CD4-positive, CD25-positive, alpha-beta regulatory T cell (primary cell): ENCODE data around the gene HTRA1. TPM values are rescaled to one million over a fixed set of nuclear protein-coding genes. Genes with fewer than 3 reads are reported as not detected.

Source experiments
- ATAC-seq, 2 donors: fragments of 150-1000 bp; cut with Tn5 transposase; one replicate each; pipeline ENCODE4 v1.10.0; 2021; ENCODE audit warnings: low read depth in 2 of 2, moderate number of reproducible peaks in 2 of 2, moderate library complexity in 1 of 2
- DNase-seq, 3 donors: peaks; one replicate each; pipeline versions ENCODE4 v3.0.0 to v3.0.0-alpha.2; 2012 to 2022; ENCODE audit warnings: mixed read lengths in 1 of 3
- H3K27ac ChIP-seq: one replicate; pipeline ENCODE4 v1.7.0; 2013; ENCODE audit warnings: mild to moderate bottlenecking, low read length; ENCODE audit not compliant: insufficient read depth, poor library complexity, severe bottlenecking
- H3K27me3 ChIP-seq: one replicate; pipeline ENCODE4 v1.7.0; 2013; ENCODE audit warnings: low read length; ENCODE audit not compliant: control insufficient read depth, insufficient read depth
- H3K36me3 ChIP-seq: one replicate; pipeline ENCODE4 v1.7.0; 2013; ENCODE audit warnings: mild to moderate bottlenecking, low read length, moderate library complexity; ENCODE audit not compliant: control insufficient read depth, insufficient read depth
- H3K4me1 ChIP-seq: 2 replicates; pipeline ENCODE4 v1.7.0; 2013; ENCODE audit warnings: mild to moderate bottlenecking, low read length; ENCODE audit not compliant: insufficient read depth, control insufficient read depth, poor library complexity, severe bottlenecking
- H3K4me3 ChIP-seq: one replicate; pipeline ENCODE4 v1.7.0; 2013; ENCODE audit warnings: low read depth, mild to moderate bottlenecking, low read length, moderate library complexity
- H3K9me3 ChIP-seq, 2 experiments: 1 replicate in 1 of 2; 2 replicates in 1 of 2; pipeline ENCODE4 v1.7.0; 2013; ENCODE audit warnings: low read length in 2 of 2, mild to moderate bottlenecking in 1 of 2, moderate library complexity in 1 of 2; ENCODE audit not compliant: control insufficient read depth in 2 of 2
- H3K27ac Mint-ChIP-seq, 3 donors: one replicate each; pipeline ENCODE4 v1.8.0; 2020 to 2022; ENCODE audit warnings: mild to moderate bottlenecking in 3 of 3, mixed read lengths in 3 of 3, moderate library complexity in 2 of 3
- H3K27me3 Mint-ChIP-seq: one replicate; pipeline ENCODE4 v1.8.0; 2022; ENCODE audit warnings: mild to moderate bottlenecking, mixed read lengths
- H3K36me3 Mint-ChIP-seq: one replicate; pipeline ENCODE4 v1.8.0; 2020; ENCODE audit warnings: mixed read lengths
- H3K4me1 Mint-ChIP-seq, 4 donors: one replicate each; pipeline ENCODE4 v1.8.0; 2020 to 2022; ENCODE audit warnings: mixed read lengths in 4 of 4, mild to moderate bottlenecking in 1 of 4
- H3K4me3 Mint-ChIP-seq, 4 donors: one replicate each; pipeline ENCODE4 v1.8.0; 2020 to 2022; ENCODE audit warnings: mild to moderate bottlenecking in 4 of 4, mixed read lengths in 4 of 4, moderate library complexity in 3 of 4
- H3K9me3 Mint-ChIP-seq, 7 donors: one replicate each; pipeline ENCODE4 v1.8.0; 2020 to 2022; ENCODE audit warnings: mixed read lengths in 7 of 7, mild to moderate bottlenecking in 3 of 7, moderate library complexity in 2 of 7
- polyA plus RNA-seq, 4 donors: library from polyadenylated mRNA; unstranded; fragments of 300-500 nt; fragmentation: Illumina TruSeq; gene quantifications; one replicate each; pipeline ENCODE4 v1.2.3, GENCODE V29; 2021
- total RNA-seq: library from RNA; stranded (reverse); gene quantifications from one replicate; pipeline ENCODE4 v1.2.3, GENCODE V29; 2022

The HTRA1 gene
- total and polyA plus RNA-seq, 5 donors from 2014 or later = not detected

DNA sequence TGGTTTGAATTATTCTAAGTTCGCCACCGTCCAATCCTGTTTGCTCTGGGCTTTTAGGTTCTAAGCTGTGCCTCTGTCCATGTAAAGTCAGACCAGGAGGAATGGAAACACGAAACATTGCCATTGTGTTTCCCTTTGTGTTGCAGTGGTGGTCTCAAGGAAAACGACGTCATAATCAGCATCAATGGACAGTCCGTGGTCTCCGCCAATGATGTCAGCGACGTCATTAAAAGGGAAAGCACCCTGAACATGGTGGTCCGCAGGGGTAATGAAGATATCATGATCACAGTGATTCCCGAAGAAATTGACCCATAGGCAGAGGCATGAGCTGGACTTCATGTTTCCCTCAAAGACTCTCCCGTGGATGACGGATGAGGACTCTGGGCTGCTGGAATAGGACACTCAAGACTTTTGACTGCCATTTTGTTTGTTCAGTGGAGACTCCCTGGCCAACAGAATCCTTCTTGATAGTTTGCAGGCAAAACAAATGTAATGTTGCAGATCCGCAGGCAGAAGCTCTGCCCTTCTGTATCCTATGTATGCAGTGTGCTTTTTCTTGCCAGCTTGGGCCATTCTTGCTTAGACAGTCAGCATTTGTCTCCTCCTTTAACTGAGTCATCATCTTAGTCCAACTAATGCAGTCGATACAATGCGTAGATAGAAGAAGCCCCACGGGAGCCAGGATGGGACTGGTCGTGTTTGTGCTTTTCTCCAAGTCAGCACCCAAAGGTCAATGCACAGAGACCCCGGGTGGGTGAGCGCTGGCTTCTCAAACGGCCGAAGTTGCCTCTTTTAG is 52.9 kb downstream of the HTRA1 start:
- H3K9me3 Mint-ChIP-seq = no peaks in the 10 kb centered on the region
- H3K4me3 ChIP-seq = no peak overlapping the region
- ATAC-seq (no peak), DNase-seq (no peak)
- no peak overlapping the region for H3K4me3 Mint-ChIP-seq
- H3K36me3 Mint-ChIP-seq = peaks cover 4% of the 10 kb centered on the region
- no peak overlapping the region for H3K27ac ChIP-seq
- H3K27me3 Mint-ChIP-seq = no peaks in the 10 kb centered on the region
- H3K27ac Mint-ChIP-seq = peak overlapping the region in 1 of 3 donors; percentile 12
- H3K4me1 Mint-ChIP-seq = peaks cover 11 to 39% (median 28%) of the 10 kb centered on the region in 4 donors
- peaks cover 23% of the 10 kb centered on the region for H3K4me1 ChIP-seq
- H3K27me3 ChIP-seq = no peaks in the 10 kb centered on the region
- H3K9me3 ChIP-seq = no peaks in the 10 kb centered on the region
- no peaks in the 10 kb centered on the region for H3K36me3 ChIP-seq

DNA sequence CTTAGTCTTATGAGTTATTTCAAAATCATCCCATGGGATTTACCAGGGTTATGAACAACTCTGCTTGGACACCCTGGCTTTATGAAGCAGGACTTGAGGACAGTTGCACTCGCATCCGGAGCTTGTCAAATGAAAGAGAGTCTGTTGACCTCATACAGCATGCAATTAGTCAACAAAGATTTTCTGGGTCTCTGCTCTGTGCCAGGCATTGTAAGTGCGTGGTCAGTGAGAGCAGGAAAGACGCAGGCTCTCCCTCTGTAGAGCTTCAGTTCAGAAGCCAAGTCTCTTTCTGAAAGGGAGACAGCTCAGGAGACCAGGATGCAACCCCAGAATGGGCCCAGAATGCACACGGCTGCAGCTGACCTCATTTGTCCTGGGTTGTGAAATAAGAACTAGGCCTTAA is 53.7 kb downstream of the HTRA1 start:
- Histone ChIP-seq H3K27ac (no peak overlapping the region), H3K4me3 (no peak overlapping the region), H3K27me3 (no peaks in the 10 kb centered on the region), H3K9me3 (no peaks in the 10 kb centered on the region), H3K36me3 (no peaks in the 10 kb centered on the region), H3K4me1 (peaks cover 23% of the 10 kb centered on the region)
- DNase-seq (no peak), ATAC-seq (no peak)
- Mint-ChIP-seq H3K36me3 (peaks cover 4% of the 10 kb centered on the region), H3K9me3 (no peaks in the 10 kb centered on the region), H3K27ac (peak overlapping the region in 1 of 3 donors; percentile 32), H3K4me3 (no peak overlapping the region), H3K27me3 (no peaks in the 10 kb centered on the region), H3K4me1 (peaks cover 11 to 39% (median 28%) of the 10 kb centered on the region in 4 donors)

DNA sequence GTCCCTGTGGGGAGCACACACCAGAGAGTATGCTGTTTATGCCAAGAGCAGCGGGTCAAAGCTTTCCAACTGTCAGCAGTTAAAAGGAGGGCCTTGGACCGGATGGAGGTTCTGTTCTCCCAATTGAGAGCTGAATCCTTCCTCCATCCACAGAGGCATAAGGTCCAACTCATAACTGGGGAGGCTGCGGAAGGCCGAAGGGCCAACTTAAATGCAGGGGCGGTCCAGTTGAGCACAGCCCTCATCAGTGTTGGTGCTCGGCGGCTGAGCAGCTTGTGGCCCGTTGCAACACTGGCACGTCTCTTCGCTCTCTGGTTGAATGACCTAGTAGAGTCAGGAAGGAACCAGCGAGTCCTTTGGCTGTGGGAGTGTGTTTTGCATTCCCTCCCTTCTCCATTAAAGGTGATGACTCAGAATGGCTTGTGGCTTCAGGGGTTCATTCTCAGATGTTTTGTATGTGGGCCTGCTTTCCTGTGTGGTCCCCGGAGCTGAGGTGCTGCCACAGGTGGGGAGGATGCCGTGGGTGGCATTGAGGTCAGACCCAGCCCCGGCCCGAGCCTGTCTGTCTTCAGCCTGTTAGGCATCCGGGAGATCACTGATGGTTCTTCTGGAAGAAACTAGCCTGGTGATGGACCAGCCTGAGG is 54.4 kb downstream of the HTRA1 start:
- DNase-seq = peak in 2 of 3 donors; percentile 42 to 61
- H3K4me3 ChIP-seq = peak overlapping the region; percentile 41
- peaks cover 11 to 39% (median 26%) of the 10 kb centered on the region in 4 donors for H3K4me1 Mint-ChIP-seq
- H3K9me3 Mint-ChIP-seq = no peaks in the 10 kb centered on the region
- no peak overlapping the region for H3K27ac ChIP-seq
- no peaks in the 10 kb centered on the region for H3K9me3 ChIP-seq
- peaks cover 4% of the 10 kb centered on the region for H3K36me3 Mint-ChIP-seq
- H3K27me3 Mint-ChIP-seq = no peaks in the 10 kb centered on the region
- no peaks in the 10 kb centered on the region for H3K27me3 ChIP-seq
- H3K4me1 ChIP-seq = peaks cover 23% of the 10 kb centered on the region
- H3K4me3 Mint-ChIP-seq = peak overlapping the region; percentile 29 to 59 (median 42)
- H3K27ac Mint-ChIP-seq = peak overlapping the region; percentile 26 to 52 (median 39)
- ATAC-seq = peak; percentile 79 to 80
- H3K36me3 ChIP-seq = no peaks in the 10 kb centered on the region

DNA sequence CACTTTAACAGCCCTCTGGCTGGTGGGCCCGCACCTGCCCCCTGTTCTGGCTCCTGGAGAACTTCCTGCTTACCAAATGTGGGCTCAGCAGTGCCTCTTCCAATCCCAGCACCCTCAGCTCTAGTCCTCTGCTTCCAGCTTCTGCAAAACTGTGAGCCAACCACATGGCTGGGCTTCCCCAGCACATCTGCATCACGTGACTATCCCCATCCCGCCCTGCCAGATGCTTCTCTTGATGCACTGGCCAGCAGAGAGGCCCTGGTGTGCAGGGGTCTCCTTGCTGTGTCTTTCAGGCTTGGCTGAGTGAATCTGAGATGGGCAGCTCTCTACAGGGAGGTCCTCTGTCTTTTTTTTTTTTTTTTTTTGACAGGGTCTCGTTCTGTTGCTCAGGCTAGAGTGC is 55.4 kb downstream of the HTRA1 start:
- Mint-ChIP-seq H3K36me3 (peaks cover 4% of the 10 kb centered on the region), H3K27me3 (no peaks in the 10 kb centered on the region), H3K27ac (no peak overlapping the region), H3K4me1 (peaks cover 11 to 39% (median 24%) of the 10 kb centered on the region in 4 donors), H3K4me3 (peak overlapping the region in 1 of 4 donors; percentile 54), H3K9me3 (no peaks in the 10 kb centered on the region)
- DNase-seq (no peak), ATAC-seq (no peak)
- Histone ChIP-seq H3K9me3 (no peaks in the 10 kb centered on the region), H3K4me3 (no peak overlapping the region), H3K27me3 (no peaks in the 10 kb centered on the region), H3K36me3 (no peaks in the 10 kb centered on the region), H3K27ac (no peak overlapping the region), H3K4me1 (peaks cover 23% of the 10 kb centered on the region)

DNA sequence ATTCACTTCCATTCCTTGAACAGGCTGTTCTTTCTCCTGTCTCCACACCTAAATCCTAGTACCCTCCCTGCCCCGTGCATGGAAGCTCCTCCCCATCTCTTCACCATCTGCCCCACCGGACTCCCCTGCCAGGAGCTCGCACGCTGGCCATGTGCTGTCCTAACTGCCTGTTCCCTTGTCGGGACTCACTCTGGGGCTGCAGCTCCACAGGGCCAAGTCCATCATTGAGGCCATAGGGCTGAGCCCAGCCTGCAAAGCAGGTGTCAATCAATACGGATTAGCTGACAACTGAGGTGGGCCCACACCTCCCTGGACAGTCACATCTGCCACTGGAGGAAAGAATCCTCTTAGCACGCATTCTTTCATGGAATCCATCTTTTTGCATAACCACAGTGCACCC is 57.8 kb downstream of the HTRA1 start:
- H3K27ac ChIP-seq = no peak overlapping the region
- DNase-seq (no peak), ATAC-seq (no peak)
- no peak overlapping the region for H3K27ac Mint-ChIP-seq
- no peak overlapping the region for H3K4me3 Mint-ChIP-seq
- H3K4me1 Mint-ChIP-seq = peaks cover 11 to 29% (median 21%) of the 10 kb centered on the region in 4 donors
- peaks cover 18% of the 10 kb centered on the region for H3K4me1 ChIP-seq
- H3K27me3 ChIP-seq = no peaks in the 10 kb centered on the region
- peaks cover 0 to 3% (median 0%) of the 10 kb centered on the region in 7 donors for H3K9me3 Mint-ChIP-seq
- no peaks in the 10 kb centered on the region for H3K36me3 ChIP-seq
- H3K27me3 Mint-ChIP-seq = peaks cover 11% of the 10 kb centered on the region
- H3K36me3 Mint-ChIP-seq = peaks cover 4% of the 10 kb centered on the region
- H3K9me3 ChIP-seq = no peaks in the 10 kb centered on the region
- H3K4me3 ChIP-seq = no peak overlapping the region

DNA sequence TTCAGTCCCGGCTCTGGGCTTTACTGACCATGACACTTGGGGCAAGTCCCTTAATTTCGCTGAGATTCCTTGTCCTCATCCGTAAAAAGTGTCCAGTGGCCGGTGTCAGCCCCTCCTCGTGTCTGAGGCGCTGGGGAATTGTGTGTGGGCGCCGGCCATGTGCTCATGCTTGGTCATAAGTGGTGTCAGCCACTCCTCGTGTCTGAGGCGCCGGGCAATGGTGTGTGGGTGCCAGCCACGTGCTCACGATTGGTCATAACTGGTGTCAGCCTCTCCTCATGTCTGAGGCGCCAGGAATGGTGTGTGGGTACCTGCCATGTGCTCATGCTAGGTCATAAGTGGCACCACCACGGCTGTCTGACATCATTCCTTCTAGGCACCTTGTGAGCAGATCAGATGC is 58.5 kb downstream of the HTRA1 start:
- H3K27ac Mint-ChIP-seq = no peak overlapping the region
- Histone ChIP-seq H3K4me1 (peaks cover 18% of the 10 kb centered on the region), H3K36me3 (no peaks in the 10 kb centered on the region), H3K9me3 (no peaks in the 10 kb centered on the region), H3K27ac (no peak overlapping the region), H3K27me3 (no peaks in the 10 kb centered on the region), H3K4me3 (no peak overlapping the region)
- peaks cover 12% of the 10 kb centered on the region for H3K27me3 Mint-ChIP-seq
- no peak overlapping the region for H3K4me3 Mint-ChIP-seq
- peaks cover 11 to 23% (median 18%) of the 10 kb centered on the region in 4 donors for H3K4me1 Mint-ChIP-seq
- peaks cover 4% of the 10 kb centered on the region for H3K36me3 Mint-ChIP-seq
- no peak for DNase-seq
- H3K9me3 Mint-ChIP-seq = peaks cover 0 to 3% (median 0%) of the 10 kb centered on the region in 7 donors
- no peak for ATAC-seq

DNA sequence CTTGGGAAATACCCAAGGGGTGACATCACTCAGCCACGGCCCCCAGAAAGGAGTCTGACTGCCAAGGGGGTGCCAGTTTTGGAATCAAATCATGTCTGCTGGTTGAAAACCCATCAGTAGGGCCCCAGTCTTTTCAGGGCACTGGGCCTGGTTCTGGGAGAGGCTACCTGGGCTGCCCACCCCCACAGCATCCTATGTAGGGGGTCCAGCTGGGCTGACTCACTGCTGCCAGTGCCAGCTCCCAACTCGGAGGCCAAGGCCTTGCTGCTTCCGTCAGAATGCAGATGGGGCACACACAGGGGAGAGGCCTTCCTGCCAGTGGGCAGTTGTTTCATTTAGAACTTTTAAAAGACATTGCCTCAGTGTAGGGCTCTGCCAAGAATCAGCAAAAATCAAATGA is 59.7 kb downstream of the HTRA1 start:
- Histone ChIP-seq H3K36me3 (no peaks in the 10 kb centered on the region), H3K4me1 (peaks cover 9% of the 10 kb centered on the region), H3K27me3 (no peaks in the 10 kb centered on the region), H3K27ac (no peak overlapping the region), H3K9me3 (no peaks in the 10 kb centered on the region), H3K4me3 (no peak overlapping the region)
- Mint-ChIP-seq H3K36me3 (peaks cover 4% of the 10 kb centered on the region), H3K9me3 (peaks cover 0 to 3% (median 0%) of the 10 kb centered on the region in 7 donors), H3K27ac (peak overlapping the region in 1 of 3 donors; percentile 23), H3K4me1 (peaks cover 3 to 11% (median 8%) of the 10 kb centered on the region in 4 donors), H3K4me3 (no peak overlapping the region), H3K27me3 (peaks cover 12% of the 10 kb centered on the region)
- no peak for ATAC-seq
- DNase-seq = no peak
